Left ventricle myocardium inferior (tissue), 1 donor: ENCODE results near the gene TNFAIP3. TPM values are rescaled to one million over a fixed set of nuclear protein-coding genes. Genes with fewer than 3 reads are reported as not detected.

ENCODE experiments used
- DNase-seq: peaks from one replicate; pipeline ENCODE4 v3.0.0-alpha.2; 2020
- H3K27ac ChIP-seq: fragments of 200-600 bp; replicated peaks from 2 replicates; pipeline ENCODE4 v1.8.0; 2021
- H3K27me3 ChIP-seq: fragments of 200-600 bp; 2 replicates; pipeline ENCODE4 v1.8.0; 2021; ENCODE audit warnings: low read depth
- H3K36me3 ChIP-seq: fragments of 200-600 bp; 2 replicates; pipeline ENCODE4 v1.8.0; 2021
- H3K4me1 ChIP-seq: fragments of 200-600 bp; 2 replicates; pipeline ENCODE4 v1.8.0; 2021
- H3K4me3 ChIP-seq: fragments of 200-600 bp; 2 replicates; pipeline ENCODE4 v1.8.0; 2021; ENCODE audit warnings: mild to moderate bottlenecking, moderate library complexity
- H3K9me3 ChIP-seq: fragments of 200-600 bp; replicated peaks from 2 replicates; pipeline ENCODE4 v1.8.0; 2021
- intact Hi-C: fragments of 100-400 bp; cut with micrococcal nuclease; formaldehyde crosslinking; loops from one replicate; pipeline ENCODE4 v1.11.0; 2022
- total RNA-seq: library from RNA; stranded (reverse); fragmentation: NEBNext Ultra II Directional; extraction: Animal tissue kit (Norgen Biotek cat#: 25700); gene quantifications from one replicate; pipeline ENCODE4 v1.2.1, GENCODE V29; 2021
- TF ChIP-seq, protein P1 (sequence below): fragments of 200-600 bp; IDR thresholded peaks from 2 replicates; pipeline ENCODE4 v1.8.0; 2021; ENCODE audit warnings: antibody characterized with exemption, mild to moderate bottlenecking, borderline replicate concordance
- donor health status: DM: no; HTN: yes; CAD: no; lungs with severe emphysema.

TNFAIP3 gene
- total RNA-seq, 1 donor from 2014 or later = 7.0 TPM

DNA sequence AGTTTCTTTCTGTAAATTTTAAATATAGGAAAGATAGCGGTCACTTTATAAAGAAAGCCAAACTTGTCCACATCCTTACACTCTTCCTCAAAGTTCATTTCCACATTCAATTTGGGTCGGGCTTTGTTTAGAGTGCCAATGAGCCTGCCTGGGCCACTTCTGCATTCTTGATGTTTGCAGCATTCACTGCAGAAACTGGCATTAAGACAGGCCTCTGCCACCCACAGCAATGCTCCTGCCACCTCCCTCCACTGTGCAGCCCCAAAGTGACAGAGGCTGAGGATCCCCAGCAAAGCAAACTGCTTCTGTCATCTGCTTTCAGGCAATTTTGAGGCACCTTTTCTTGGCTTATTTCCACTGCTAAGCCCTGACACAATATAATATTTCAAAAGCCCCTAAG, 61.2 kb downstream of the TNFAIP3 start:
- TF ChIP-seq, protein P1, sequence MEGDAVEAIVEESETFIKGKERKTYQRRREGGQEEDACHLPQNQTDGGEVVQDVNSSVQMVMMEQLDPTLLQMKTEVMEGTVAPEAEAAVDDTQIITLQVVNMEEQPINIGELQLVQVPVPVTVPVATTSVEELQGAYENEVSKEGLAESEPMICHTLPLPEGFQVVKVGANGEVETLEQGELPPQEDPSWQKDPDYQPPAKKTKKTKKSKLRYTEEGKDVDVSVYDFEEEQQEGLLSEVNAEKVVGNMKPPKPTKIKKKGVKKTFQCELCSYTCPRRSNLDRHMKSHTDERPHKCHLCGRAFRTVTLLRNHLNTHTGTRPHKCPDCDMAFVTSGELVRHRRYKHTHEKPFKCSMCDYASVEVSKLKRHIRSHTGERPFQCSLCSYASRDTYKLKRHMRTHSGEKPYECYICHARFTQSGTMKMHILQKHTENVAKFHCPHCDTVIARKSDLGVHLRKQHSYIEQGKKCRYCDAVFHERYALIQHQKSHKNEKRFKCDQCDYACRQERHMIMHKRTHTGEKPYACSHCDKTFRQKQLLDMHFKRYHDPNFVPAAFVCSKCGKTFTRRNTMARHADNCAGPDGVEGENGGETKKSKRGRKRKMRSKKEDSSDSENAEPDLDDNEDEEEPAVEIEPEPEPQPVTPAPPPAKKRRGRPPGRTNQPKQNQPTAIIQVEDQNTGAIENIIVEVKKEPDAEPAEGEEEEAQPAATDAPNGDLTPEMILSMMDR = no peak
- H3K4me1 ChIP-seq = peaks cover 9% of the 10 kb centered on the region
- no peaks in the 10 kb centered on the region for H3K36me3 ChIP-seq
- intact Hi-C loops = no loop called here
- no peaks in the 10 kb centered on the region for H3K9me3 ChIP-seq
- no peak for DNase-seq
- no peak overlapping the region for H3K27ac ChIP-seq
- H3K27me3 ChIP-seq = no peaks in the 10 kb centered on the region
- H3K4me3 ChIP-seq = no peak overlapping the region

DNA sequence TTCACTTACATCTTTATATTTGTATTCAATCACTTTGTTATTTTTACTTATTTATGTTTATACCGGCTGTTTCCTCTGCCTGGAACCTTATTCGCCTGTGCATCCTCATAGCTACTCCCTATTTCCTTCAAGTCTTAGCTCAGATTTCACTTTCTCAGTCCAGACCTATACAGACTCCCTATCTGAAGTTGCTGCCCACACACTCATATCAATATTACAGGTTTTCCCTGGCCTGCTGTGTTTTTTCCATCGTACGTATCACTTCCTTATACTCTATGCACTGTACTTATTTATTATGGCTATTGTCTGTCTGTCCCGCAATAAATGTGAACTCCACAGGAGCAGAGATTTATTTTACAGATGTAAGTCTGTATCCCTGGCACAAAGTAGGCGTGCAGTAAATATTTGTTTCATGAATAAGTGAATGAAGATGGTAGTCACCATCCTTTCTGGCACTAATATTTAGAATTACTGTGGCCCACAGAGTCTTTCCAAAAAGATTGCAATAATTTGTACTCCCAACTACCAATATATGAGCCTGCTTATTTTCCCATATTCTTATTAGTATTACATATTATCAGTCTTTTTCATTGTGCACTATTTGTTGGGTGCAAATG, 64.9 kb downstream of the TNFAIP3 start:
- no peaks in the 10 kb centered on the region for H3K27me3 ChIP-seq
- no peak overlapping the region for H3K27ac ChIP-seq
- no peak overlapping the region for H3K4me3 ChIP-seq
- DNase-seq = no peak
- H3K9me3 ChIP-seq = peaks cover 14% of the 10 kb centered on the region
- H3K36me3 ChIP-seq = no peaks in the 10 kb centered on the region
- TF ChIP-seq, protein P1 = no peak
- intact Hi-C loops = no loop called here
- peaks cover 9% of the 10 kb centered on the region for H3K4me1 ChIP-seq

Other genes with a start within 250 kb of the TNFAIP3 start
- 53.9 TPM for gene PERP, start 240.2 kb downstream of the TNFAIP3 start, total RNA-seq